H1 (cell line): ENCODE measurements around the gene EED. TPM values are rescaled to one million over a fixed set of nuclear protein-coding genes. Genes with fewer than 3 reads are reported as not detected.

ENCODE experiments used
- polyA plus RNA-seq, 7 experiments: library from polyadenylated mRNA; depleted of rRNA in 3 of 7; stranded (reverse) in 5 of 7; unstranded in 2 of 7; fragments of >200 nt in 5 of 7; fragments of 200-250 nt in 2 of 7; gene quantifications; 1 replicate in 5 of 7; 2 replicates in 1 of 7; 4 replicates in 1 of 7; pipeline versions ENCODE4 v1.2.1 to v1.2.3, GENCODE V29; 2011 to 2013; ENCODE audit warnings: missing spikeins in 2 of 7, mixed read lengths in 2 of 7
- small RNA-seq: library from polyadenylated mRNA; stranded (forward); fragments of <200 nt; extraction: miRNeasy Mini kit (QIAGEN cat#:217004); gene quantifications from one replicate; pipeline ENCODE3, GENCODE V24; 2013; ENCODE audit not compliant: insufficient read depth
- total RNA-seq: library from RNA; stranded (reverse); fragmentation: NEBNext Ultra II Directional; extraction: Animal tissue kit (Norgen Biotek cat#: 25700); gene quantifications from 2 replicates; pipeline ENCODE4 v1.2.1, GENCODE V29; 2021

EED gene
- total and polyA plus RNA-seq, 2 of the 8 experiments (the other 6 are each of a cell fraction or from before 2014, with no cell fraction given), result 12.6 to 26.9 TPM

Small RNAs within 50 kb of the gene (small RNA-seq; reads per million reads assigned to genes)
- not detected for gene RF00017
- not detected for gene RN7SL225P

Other genes with a start within 250 kb of the EED start
- gene PICALM, start 175.7 kb upstream of the EED start, total RNA-seq, result 63.5 and 69.4 TPM in 2 replicates
- 49.7 and 71.3 TPM in 2 replicates for gene PICALM, start 175.7 kb upstream of the EED start, polyA plus RNA-seq (2011; rRNA removed)
- gene HIKESHI, start 57.5 kb downstream of the EED start, total RNA-seq, result 58.3 and 65.4 TPM in 2 replicates
- 65.9 and 90.2 TPM in 2 replicates for gene HIKESHI, start 57.5 kb downstream of the EED start, polyA plus RNA-seq (2011; rRNA removed)
- gene CCDC81, start 130.1 kb downstream of the EED start, total RNA-seq, result 0.58 and 1.4 TPM in 2 replicates
- 0.20 and 0.30 TPM in 2 replicates for gene CCDC81, start 130.1 kb downstream of the EED start, polyA plus RNA-seq (2011; rRNA removed)